GM21717 (cell line): ENCODE measurements around the gene PIK3R5.
"Not testable (repeated sequence)": the region's sequence is repeated elsewhere in the genome, so short reads cannot be mapped to it uniquely, and the experiment has no call there.

Experiments
- ATAC-seq: cut with Tn5 transposase; IDR thresholded peaks from one replicate; pipeline ENCODE4 v1.9.1; 2021; ENCODE audit warnings: mild to moderate bottlenecking, moderate library complexity; ENCODE audit not compliant: unreplicated experiment

PIK3R5 gene

DNA sequence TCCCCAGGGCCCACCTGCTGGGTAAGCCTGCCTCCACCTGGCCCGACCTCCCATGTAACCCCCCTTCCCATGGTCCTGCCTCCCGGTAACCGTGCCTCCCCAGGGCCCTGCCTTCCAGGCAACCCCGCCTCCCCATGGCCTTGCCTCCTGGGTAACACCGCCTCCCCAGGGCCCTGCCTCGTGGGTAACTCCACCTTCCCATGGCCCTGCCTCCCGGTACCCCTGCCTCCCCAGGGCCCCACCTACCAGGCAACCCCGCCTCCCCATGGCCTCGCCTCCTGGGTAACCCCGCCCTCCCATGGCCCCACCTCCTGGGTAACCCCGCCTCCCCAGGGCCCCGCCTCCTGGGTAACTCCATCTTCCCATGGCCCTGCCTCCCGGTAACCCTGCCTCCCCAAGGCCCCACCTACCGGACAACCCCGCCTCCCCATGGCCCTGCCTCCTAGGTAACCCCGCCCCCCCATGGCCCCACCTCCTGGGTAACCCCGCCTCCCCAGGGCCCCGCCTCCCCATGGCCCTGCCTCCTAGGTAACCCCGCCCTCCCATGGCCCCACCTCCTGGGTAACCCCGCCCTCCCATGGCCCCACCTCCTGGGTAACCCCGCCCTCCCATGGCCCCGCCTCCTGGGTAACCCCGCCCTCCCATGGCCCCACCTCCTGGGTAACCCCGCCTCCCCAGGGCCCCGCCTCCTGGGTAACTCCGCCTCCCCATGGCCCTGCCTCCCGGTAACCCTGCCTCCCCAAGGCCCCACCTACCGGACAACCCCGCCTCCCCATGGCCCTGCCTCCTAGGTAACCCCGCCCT, 80.1 kb downstream of the PIK3R5 start:
- ATAC-seq: not testable (repeated sequence)

DNA sequence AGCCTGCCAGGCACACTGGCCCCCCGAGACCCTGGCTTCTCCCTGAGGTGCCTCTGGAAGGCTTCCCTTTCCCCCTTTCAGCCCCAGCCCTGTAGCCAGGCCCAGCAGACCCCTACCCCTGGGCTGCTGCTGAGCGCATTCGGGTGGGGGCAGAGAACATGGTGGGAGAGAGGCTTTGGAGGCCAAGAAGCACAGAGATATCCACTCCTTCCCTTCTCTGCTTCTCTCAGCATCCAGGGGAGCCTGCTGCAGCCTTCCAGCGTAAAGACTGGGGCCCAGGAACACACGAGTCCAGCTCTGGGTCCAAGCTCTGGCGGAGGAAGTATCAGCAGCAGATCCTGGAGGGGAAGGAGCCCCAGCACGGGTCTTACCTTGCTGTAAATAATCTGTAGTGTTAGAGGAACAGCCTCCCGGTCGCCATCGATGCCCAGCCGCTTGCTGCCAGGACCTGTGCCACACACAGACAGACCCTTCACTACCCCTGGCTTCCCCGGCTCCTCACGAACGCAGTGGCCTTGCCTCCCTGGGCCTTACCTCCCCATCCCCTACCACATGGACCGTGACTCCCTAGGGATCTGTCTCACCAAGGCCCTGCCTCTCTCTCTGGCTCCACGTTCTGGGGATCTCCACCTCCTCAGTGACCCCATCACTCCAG, 81.0 kb downstream of the PIK3R5 start:
- ATAC-seq: no peak

DNA sequence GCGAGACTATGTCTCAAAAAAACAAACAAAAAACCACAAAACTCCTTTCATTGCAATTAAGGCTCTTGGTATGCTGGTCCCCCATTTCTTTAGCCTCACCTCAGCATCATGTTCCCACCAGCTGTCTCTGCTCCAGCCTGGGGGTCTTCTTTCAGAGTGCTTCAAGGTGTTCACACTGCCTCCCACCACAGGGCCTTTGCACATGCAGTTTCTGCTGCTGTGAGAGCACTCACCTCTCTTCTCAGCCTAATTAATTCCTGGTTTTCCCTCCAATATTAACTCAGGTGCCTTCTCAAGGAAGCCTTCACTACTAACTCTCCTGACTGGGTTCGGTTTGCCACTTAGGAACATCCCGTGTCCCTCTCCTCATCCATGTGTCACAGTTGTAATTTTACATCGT, 82.2 kb downstream of the PIK3R5 start:
- no peak for ATAC-seq

DNA sequence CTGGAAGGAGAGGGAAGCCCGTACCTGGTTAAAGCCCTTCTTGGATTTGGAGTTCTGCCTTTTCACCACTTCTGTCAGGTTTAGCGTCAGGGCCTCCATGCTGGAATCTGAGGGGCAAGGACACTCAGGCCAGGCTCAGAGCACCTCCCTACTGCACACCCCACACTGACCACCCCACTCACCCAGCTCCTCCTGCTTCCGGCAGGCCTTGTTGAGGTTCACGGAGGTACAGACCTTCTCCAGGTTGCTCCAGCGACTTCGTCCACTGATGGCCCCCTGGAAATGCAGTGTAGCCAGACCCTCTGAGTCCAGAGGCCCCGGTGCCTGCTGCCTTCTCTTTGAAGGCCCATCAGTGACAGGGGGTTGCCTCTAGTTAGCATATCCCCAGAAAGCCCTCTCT, 83.9 kb downstream of the PIK3R5 start:
- no peak for ATAC-seq

DNA sequence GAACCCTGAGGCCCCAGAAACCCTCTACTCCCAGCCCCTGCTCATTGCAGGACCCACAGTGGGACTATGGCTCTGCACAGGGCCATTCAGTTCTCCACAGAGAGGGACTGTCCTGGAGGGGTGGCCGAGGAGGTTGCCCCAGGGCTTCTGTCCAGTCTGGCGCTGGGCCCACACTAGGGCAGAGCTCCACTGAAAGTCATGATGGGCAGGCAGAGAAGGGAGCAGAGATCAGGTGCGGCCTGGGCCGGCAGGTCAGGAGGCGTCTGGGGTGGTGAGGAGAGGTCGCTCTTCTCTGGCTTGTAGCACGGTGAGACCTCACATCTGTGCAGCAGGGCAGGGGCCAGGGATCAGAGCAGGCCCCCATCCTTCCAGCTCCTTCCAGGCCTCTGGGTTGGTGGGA, 85.0 kb downstream of the PIK3R5 start:
- ATAC-seq: no peak

DNA sequence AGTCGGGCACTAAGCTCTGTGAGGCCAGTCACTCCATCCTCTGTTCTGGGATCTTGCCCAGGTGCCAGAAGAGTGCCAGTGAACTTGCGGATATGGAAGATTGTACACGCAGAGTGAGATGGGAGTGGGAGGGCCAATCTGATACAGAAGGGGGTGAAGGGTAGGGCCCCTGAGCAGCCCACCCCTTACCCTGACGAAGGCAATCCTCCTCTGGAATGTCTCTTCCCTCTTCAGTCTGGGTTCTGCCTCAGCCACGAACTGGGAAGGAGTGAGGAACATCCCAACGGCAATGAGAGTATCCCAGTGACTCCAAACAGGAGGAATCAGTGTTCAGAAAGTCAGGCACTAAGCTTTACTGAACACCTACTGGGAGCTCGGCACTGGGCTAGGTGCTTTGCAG, 86.1 kb downstream of the PIK3R5 start:
- no peak for ATAC-seq

DNA sequence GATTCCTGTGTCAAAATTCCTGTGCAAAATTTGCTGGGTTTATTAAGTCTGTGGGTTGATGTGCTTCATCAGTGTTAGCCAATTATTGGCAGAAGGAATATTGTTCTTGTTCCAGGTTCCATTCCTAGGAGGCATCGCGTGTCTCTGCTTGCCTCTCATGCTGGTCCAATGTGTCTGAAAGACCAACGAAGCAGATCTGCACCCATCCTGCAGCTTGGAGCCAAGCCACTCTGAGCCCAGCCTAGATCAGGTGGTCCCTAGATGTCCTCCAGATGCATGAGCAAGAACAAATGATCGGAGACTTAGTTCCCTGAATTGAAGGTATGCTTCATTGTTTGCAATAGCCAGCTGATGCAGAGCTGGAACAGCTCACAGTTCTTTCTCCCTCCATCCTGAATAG, 87.5 kb downstream of the PIK3R5 start:
- no peak for ATAC-seq

DNA sequence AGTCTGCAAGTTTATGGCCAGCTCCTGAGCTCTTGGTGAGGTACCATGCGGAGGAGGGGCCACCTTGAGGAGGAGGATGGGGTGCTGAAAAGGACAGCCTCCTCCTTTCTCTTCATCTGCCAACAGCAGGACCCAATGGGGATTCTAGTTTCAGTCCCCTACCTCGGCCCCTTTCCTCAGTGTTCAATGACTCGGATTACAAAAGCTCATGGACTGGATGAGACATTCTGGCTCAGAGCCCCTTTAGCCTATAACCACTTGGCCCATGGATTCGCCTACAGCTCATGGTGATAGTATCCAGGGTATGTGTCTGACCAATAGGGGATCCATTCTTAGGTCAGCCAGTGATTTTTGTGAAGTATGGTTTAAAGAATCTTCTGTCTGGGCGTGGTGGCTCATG, 89.5 kb downstream of the PIK3R5 start:
- no peak for ATAC-seq

DNA sequence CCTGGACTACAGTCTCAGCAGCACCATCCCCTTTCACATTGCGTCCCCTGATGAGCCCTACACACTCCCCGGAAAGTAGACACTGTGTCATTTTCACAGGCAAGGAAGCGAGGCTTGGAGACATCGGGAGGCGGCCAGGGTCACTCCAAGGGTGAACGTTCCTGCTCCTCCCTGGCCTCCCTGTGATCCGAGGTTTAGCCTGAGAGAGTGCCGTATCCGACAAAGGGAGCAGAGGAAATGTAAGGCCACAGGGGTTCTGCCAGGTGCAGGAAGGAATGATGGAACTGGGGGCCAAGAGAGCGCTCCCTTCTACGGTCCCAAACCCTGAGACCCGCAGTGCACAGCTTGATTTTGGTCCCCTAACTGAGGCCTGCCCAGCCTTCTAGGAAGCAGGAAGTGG, 90.1 kb downstream of the PIK3R5 start:
- ATAC-seq: no peak

DNA sequence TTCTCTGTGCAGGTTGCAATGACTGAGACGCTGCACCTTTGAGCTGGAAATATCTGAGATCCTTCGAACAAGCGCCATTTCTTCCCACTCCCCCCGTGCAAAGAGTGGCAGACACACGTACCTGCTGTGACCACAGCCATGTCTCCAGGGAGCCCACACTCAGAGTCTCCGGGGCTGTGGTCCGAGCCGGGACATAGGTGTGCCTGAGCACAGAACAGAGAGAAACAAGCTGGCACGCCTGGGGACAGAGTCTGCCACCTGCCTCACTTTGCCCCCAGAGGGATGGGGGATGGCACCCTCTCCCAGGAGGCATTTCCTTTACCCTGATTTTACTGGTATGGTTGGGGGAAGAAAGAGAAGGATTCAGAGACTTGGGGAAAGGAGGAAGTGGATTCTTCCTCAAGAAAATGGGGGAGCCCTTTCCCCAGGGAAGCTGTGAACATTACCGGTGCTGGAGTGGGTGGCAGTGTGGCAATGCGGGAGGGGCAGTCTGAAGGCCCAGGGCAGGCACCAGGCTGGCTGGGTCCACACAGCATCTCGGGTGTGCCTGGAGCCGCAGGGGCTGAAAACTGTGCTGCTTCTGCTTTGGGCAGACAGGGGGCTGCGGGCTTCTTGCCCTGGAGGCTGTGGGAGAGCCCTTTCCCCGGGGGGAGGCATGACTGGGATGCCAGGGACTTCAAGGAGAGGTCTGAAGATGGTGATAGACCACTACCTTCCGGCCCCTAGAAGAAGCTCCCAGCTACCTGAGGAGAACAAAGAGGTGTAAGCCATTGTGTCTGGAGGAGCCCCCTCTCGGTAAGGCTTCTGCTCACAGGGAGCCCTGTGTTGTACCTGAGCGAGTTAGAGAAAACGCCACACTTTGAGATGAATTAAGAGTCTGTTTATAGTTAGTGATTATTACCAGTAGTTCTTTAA, 91.4 kb downstream of the PIK3R5 start:
- no peak for ATAC-seq

DNA sequence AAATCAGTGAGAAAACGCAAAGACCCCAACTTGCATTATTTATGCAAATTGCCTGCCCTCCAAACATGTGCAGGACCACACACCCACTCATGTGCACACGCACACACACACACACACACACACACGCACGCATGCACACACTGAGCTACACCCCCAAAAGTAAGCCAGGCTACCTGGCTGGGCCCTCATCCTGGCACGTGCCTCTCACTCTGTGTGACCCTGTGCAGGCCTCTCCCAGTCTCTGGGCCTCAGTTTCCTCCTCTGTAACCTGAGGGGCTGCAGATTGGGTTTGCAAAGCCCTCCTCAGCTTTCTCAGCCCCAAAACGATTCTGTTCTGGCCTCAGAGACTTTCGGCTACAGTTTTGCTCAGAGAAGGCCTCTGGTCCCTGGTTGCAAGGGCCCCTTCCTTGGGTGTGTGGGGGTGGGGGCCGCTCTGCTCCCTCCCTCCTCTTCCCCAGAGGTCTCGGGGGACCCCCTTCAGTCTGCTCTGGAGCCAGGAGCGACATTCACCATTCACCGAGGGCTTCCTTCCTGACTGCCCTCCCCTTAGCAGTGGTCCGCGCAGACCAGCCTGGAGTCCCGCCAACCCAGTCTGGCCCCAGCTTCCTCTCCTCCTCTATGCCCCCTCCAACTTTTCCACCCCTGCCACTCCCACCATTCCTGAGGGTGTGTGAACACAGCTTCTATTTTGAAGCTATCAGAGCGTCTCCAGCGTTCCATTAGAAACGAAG, 92.6 kb downstream of the PIK3R5 start:
- ATAC-seq: no peak

DNA sequence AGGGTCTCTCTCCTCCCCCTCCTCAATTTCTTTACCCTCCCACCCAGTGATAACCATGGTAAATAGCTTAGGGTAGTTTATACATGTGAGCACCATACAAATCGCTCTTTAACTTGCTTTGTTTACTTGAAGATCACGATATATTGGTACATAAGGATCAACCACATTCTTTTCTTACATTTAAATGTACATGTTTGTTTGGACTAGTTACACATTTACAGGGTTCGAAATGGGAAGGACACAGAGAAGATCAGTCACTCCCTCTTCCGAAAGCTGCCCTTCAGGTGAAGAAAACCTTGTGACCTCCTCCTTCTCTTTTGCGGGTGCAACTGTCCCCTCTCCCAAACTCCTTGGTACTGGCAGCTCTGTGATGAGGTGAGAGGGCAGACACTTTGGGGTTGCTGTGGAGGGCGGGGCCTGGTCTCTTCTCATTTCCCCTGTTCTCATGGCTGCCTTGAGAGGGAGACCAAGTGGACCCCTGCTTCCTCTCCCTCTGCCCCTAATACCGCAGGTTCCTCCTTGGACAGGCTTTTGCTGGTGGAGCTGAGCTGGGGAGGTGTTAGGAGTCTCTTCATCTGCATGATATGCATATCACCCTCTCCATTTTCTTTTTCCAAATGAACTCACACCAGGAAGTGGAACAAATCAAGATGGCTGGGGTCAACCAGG, 93.3 kb downstream of the PIK3R5 start:
- no peak for ATAC-seq

DNA sequence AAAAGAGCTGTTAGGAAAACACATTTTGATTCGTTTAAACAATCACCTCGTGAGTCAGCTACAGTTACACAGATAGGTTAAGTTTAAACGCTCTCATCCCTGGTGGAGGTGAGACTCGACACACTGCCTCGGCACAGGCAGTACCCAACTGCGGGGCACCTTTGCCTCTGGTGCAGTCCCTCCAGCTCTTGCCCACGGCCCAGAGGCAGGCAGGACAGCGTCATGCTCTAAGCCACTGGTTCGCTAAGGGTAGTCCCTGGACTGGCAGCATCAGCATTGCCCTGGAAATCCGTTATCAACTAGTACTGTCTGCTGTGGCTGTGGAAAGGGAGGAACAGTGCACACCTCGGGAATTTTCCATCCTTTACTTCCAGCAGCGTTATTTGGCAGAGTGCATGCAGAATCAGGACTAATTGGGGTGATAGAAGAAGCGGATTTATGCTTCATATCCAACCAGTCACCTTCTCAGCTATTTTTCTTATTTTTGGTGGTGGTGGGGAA, 94.4 kb downstream of the PIK3R5 start:
- ATAC-seq: no peak

DNA sequence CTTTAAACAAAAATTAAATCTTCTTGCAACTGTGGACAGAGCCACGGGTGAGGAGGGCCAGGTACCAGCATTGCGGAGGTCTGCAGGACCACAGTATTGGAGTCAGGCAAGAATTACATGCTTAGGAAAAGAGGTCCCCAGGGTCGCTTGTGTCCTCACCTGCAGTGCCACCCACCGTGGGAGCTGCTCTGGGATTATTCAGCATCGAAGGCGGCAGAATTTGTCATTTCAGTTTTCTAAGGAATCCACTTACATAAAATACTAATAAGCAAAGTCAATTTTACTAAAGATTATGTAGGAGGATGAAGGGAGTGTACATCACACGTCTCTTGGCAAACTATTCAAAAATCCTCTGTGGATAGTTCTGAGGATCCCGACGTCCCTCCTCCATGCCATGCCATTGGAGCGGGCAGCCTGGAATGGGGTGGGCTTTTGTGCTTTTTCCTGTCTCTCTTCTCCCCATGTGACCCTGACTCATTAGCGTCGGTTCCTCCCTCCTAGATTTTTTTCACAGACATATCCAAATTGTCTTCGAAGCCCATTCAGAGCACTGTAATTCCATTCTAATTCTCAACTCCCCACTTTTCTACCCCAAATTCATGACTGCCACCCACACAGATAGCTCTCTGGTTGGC, 95.0 kb downstream of the PIK3R5 start:
- no peak for ATAC-seq

DNA sequence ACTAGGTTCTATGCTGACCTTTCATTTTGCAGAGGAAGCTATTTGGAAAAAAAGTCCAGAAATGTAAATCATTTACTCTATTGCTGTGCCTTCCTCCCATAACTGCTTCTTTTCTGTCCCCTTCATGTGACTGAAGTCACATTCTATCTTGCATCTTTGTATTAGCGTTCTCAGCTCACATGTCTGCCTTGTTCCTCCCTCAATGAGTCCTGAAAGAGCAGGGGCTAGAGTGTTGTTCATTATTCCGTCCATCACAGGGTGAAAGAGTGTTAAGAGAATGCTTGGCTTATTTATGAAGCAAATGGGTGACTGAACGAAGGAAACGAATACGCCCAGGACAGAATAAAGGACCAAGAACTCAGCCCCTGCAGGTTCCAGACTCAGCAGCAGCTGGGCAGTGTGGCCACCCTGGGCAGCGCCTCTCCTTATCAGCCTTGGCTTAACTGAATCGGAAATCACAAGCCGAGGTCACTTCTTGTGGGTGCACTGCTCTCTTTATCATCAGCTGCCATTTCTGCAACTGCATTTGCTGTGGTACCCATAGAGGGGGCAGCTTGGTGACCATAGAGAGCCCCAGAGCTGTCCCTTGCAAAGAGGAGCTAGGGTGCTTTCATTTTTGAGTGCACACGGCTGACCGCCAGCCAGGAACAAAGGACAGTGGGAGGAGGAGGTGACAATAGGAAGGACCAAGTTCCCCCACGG, 96.2 kb downstream of the PIK3R5 start:
- no peak for ATAC-seq

DNA sequence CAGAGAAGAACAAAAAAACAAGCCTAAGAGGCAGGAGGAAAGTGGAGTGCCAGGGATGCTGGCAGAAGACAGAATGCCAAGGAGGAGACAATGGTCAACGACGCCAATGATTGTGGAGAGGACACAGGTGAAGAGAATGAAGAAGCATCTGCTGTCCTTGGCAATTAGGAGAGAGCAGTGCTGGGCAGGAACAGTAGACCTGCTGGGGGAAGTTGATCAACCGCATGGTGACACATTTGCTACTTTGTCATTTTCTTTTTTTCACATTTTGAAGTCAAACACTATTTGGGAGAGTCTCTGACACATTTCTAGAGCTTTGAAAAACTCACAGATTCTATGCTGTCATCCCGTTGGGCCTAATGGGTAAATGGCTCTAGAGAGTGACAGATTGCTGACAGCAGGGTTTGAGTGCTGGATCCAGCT, 97.0 kb downstream of the PIK3R5 start:
- ATAC-seq: no peak

DNA sequence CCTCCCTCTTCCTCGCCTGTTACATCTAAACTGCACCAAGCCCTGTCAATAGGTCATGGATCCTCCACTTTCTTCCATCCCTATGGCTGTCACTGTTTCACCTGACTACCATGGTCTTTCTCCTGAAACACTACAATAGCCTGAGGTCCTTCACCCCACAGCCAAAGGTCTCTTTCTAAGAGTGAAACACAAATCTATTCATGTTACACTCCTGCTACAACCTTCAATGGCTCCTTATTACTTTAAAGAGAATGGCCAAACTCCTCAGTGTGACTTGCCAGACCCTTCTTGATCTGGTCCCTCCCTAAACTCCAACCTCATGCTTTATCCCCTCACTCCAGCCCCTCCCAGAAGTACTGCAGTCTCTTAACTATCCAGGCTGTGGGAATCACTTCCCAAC, 97.4 kb downstream of the PIK3R5 start:
- no peak for ATAC-seq

DNA sequence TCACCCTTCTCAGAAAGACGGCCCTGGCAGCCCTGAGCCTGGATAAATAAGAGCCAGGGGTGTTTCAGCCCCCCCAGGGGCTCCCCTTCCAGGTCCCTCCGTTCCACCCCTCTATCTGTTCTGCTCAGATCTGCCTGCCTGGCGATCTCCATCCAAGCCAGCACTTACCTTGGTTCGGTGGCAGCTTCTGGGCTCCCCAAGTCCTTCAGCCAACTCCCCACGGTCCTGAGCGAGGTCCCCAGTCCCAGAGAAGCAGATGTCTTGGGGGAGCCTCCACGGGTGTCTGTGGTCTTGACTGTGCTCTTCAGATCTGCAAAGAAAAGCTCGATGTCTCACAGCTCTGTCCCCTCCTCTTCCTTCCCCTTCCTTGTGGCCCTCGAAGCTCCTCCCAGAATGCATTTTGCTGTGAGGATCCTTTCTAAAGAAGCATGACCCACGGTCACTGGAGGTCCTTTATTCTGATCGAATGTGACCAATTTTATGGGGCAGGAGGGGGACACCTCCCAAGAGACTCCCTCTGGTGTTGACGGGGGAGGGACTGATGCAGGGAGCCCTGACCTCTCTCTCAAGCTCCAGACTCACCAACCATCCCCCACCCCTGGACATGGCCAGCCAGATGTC, 98.0 kb downstream of the PIK3R5 start, which contains the start of gene PIK3R6:
Gene PIK3R6, minus strand, starts transcription at position 314 of the 621 bp plus-strand sequence. CDS start 17,880 bp downstream, outside the sequence.
- ATAC-seq: no peak
